NCI-H446 (cell line): Measurements from ENCODE around the gene WFIKKN1.
"Not testable (repeated sequence)": the region's sequence is repeated elsewhere in the genome, so short reads cannot be mapped to it uniquely, and the experiment has no call there.

ENCODE experiments used
- DNase-seq, 2 experiments: peaks; one replicate each; lab custom pipeline; 2025; lab: John Stamatoyannopoulos, UW

Gene WFIKKN1

GRCh38 chr16:595094-595528 is 35.7 kb upstream of the WFIKKN1 start:
- no peak for DNase-seq

GRCh38 chr16:595942-596735 is 34.6 kb upstream of the WFIKKN1 start:
- DNase-seq = no peak

GRCh38 chr16:596736-597060 is 34.1 kb upstream of the WFIKKN1 start:
- no peak for DNase-seq

DNA sequence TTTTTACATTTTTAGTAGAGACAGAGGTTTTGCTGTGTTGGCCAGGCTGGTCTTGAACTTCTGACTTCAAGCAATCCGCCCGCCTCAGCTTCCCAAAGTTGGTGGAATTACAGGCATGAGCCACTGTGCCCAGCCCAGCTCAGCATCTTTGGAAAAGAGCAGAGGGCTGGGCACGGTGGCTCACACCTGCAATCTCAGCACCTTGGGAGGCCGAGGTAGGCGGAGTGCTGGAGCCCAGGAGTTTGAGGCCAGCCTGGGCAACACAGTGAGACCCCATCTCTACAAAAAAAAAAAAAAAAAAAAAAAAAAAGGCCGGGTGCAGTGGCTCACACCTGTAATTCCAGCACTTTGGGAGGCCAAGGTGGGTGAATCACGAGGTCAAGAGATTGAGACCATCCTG is 33.1 kb upstream of the WFIKKN1 start:
- DNase-seq = not testable (repeated sequence)

GRCh38 chr16:598823-599739 is 31.7 kb upstream of the WFIKKN1 start:
- DNase-seq = no peak

- DNase-seq = no peak
These were observed 30.0 kb upstream of the WFIKKN1 start for GRCh38 chr16:600781-601180.

GRCh38 chr16:603933-604332 is 26.9 kb upstream of the WFIKKN1 start:
- no peak for DNase-seq

DNA sequence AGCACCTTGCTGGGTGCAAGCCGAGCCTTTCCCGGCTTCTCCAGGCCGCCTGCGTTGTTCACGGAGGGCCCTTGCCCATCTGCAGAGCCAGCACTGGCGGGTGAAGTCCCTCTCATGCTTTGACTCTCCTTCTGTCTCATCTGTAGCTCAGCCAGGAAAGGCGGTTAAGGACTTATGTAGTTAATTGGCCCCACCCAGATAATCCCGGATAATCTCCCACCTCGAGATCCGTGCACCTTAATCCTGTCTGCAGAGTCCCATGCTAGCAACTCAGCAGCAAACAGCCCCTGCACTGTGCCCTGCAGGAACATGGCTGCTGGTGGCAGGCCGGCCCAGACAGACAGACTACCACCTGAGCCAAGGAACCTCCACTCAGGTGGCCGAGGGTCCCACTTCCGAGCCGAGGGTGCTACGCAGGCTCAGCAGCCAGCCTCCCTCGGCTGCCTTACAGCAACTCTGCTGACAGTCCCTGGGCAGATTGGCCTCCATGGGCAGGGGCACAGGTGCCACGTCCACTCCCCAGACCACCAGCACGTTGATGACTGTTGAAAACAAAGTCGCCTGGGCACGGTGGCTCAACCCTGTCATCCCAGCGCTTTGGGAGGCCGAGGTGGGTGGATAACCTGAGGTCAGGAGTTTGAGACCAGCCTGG is 24.0 kb upstream of the WFIKKN1 start:
- no peak for DNase-seq

- DNase-seq = no peak
These were observed 22.8 kb upstream of the WFIKKN1 start for GRCh38 chr16:608019-608418.

DNA sequence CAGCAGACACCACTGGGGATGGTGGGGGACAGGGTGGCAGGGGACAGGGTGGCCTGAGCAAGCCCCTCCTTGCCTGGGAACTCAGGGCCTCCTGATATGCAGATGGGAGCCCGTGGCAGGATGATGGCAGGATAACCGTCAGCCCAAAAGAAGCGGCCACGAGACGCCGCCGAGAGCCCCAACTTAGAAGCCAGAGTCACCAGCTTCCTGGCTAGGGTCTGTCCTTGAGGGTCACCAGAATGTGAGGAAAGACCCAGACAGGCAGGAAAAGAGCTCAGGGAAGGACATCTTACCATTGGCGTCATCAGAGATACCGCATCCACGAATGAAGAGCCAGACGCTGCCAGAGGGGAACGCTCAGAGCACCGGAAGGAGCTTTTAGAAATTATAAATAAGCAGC is 21.5 kb upstream of the WFIKKN1 start:
- no peak for DNase-seq

- DNase-seq = no peak
These were observed 20.8 kb upstream of the WFIKKN1 start for GRCh38 chr16:609984-610383.

- no peak for DNase-seq
These were observed 20.0 kb upstream of the WFIKKN1 start for GRCh38 chr16:610513-611381.

- no peak for DNase-seq
These were observed 15.7 kb upstream of the WFIKKN1 start for GRCh38 chr16:615122-615521.

GRCh38 chr16:616733-617586 is 13.8 kb upstream of the WFIKKN1 start:
- DNase-seq = no peak

- DNase-seq = no peak
These were observed 12.9 kb upstream of the WFIKKN1 start for GRCh38 chr16:617855-618254.

DNA sequence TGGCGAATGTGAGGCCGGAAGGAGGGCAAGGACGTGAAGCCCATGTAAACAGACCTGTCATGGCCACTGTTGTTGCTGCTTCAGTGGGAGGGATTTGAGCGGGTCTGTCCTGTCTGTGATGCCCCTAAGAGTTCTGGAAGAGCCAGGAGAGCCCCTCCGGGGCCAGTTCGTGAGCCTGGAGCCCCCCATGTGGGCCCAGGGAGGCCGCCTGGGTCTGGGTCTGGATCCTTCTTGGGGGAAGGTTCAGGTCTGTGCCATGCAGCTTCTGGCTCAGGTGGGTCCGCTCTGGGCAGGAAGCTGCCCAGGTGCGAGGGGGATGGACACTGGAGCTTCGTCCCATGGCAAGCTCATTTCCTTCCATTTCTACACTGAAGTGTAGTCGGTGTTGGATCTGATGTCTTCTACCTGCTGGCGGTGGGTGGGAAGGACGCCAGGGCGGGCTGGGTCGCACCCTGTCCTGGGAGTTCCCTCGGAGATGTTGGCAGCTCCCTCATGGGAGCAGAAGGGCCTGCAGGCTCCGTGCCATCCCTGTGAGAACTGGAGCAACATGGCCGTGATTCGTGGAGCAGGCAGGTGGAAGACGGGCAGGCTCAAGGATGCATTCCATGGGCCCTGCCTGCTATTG is 11.2 kb upstream of the WFIKKN1 start:
- DNase-seq = no peak

- DNase-seq = no peak
These were observed 9.9 kb upstream of the WFIKKN1 start for GRCh38 chr16:620700-621525.

GRCh38 chr16:621526-622105 is 9.2 kb upstream of the WFIKKN1 start:
- no peak for DNase-seq

- no peak for DNase-seq
These were observed 7.9 kb upstream of the WFIKKN1 start for GRCh38 chr16:622920-623280.
